DND-41 (cell line): ENCODE data around the gene ELF1.

Experiments
- ATAC-seq: fragments of 200-7000 bp; cut with Tn5 transposase; 3 replicates; pipeline ENCODE4 v1.9.1; 2021; ENCODE audit warnings: low read depth; ENCODE audit not compliant: insufficient read depth
- DNase-seq: peaks from one replicate; pipeline ENCODE4 v3.0.0-alpha.2; 2020
- H2AFZ ChIP-seq: 2 replicates; pipeline ENCODE4 v1.6.0; 2012; ENCODE audit warnings: low read depth, low read length
- H3K27ac ChIP-seq: 2 replicates; pipeline ENCODE4 v1.5.1; 2012; ENCODE audit warnings: low read length, inconsistent platforms
- H3K27me3 ChIP-seq: fragments of 200-600 bp; sonication (generic); 2 replicates; pipeline ENCODE4 v1.6.0; 2012; ENCODE audit warnings: low read length, mild to moderate bottlenecking, inconsistent platforms; ENCODE audit not compliant: insufficient read depth, poor library complexity
- H3K36me3 ChIP-seq: 2 replicates; pipeline ENCODE4 v1.5.1; 2012; ENCODE audit warnings: low read length, inconsistent platforms; ENCODE audit not compliant: insufficient read depth
- H3K4me1 ChIP-seq: 2 replicates; pipeline ENCODE4 v1.5.1; 2012; ENCODE audit warnings: mild to moderate bottlenecking, low read length; ENCODE audit not compliant: insufficient read depth
- H3K4me2 ChIP-seq: 2 replicates; pipeline ENCODE4 v1.6.0; 2012; ENCODE audit warnings: mild to moderate bottlenecking, moderate library complexity, low read length, inconsistent platforms; ENCODE audit not compliant: insufficient read depth
- H3K4me3 ChIP-seq, 2 experiments: fragments of 200-600 bp in 1 of 2; shearing (Covaris generic) in 1 of 2; 2 replicates each; pipeline ENCODE4 v1.5.1; 2012 to 2016; ENCODE audit warnings: inconsistent platforms in 2 of 2, low read length in 2 of 2, mild to moderate bottlenecking in 2 of 2, low read depth in 1 of 2, moderate library complexity in 1 of 2
- H3K79me2 ChIP-seq: 2 replicates; pipeline ENCODE4 v1.6.0; 2012; ENCODE audit warnings: low read length, inconsistent platforms; ENCODE audit not compliant: insufficient read depth
- H3K9ac ChIP-seq: 2 replicates; pipeline ENCODE4 v1.6.0; 2012; ENCODE audit warnings: low read depth, mild to moderate bottlenecking, inconsistent platforms, low read length, moderate library complexity
- H3K9me3 ChIP-seq: 2 replicates; pipeline ENCODE4 v1.5.1; 2012; ENCODE audit warnings: low read length, moderate library complexity, mild to moderate bottlenecking, inconsistent platforms; ENCODE audit not compliant: insufficient read depth, severe bottlenecking
- H4K20me1 ChIP-seq: 2 replicates; pipeline ENCODE4 v1.6.0; 2012; ENCODE audit warnings: low read length; ENCODE audit not compliant: insufficient read depth
- CTCF ChIP-seq: IDR thresholded peaks from 2 replicates; pipeline ENCODE4 v1.5.1; 2012; ENCODE audit warnings: borderline replicate concordance, low read length, moderate library complexity, mild to moderate bottlenecking; ENCODE audit not compliant: poor library complexity, severe bottlenecking; ENCODE audit errors: extremely low read depth
- EZH2 ChIP-seq: IDR thresholded peaks from 3 replicates; pipeline ENCODE4 v1.6.1; 2012; ENCODE audit warnings: borderline replicate concordance, low read depth, mild to moderate bottlenecking, moderate library complexity, low read length, inconsistent platforms; ENCODE audit not compliant: severe bottlenecking

The ELF1 gene

DNA sequence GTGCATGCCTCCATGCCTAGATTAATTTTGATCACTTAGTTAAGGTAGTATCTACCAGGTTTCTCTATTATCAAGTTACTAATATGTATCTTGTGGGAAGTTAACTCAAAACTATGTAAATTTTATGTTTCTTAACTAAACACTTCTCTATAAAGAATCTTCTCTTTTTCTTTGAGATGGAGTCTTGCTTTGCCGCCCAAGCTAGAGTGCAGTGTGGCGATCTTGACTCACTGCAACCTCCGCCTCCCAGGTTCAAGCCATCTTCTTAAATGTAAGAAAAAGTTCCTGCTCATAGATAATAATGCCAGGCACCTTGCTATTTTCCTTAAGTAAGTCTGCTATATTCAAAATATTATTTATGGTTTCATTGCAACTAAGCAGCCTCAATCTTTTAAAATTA is 58.4 kb downstream of the ELF1 start:
- Histone ChIP-seq H3K27ac (no peak overlapping the region), H2AFZ (no peak overlapping the region), H3K36me3 (peaks cover 65% of the 10 kb centered on the region), H4K20me1 (peaks cover 47% of the 10 kb centered on the region), H3K4me2 (no peak overlapping the region), H3K4me1 (peaks cover 5% of the 10 kb centered on the region), H3K4me3 (no peak overlapping the region), H3K79me2 (peaks cover 90% of the 10 kb centered on the region), H3K9me3 (no peaks in the 10 kb centered on the region), H3K9ac (no peak overlapping the region), H3K27me3 (no peaks in the 10 kb centered on the region)
- ATAC-seq, result no peak
- TF ChIP-seq CTCF, result no peak
- TF ChIP-seq EZH2, result no peak
- no peak for DNase-seq

DNA sequence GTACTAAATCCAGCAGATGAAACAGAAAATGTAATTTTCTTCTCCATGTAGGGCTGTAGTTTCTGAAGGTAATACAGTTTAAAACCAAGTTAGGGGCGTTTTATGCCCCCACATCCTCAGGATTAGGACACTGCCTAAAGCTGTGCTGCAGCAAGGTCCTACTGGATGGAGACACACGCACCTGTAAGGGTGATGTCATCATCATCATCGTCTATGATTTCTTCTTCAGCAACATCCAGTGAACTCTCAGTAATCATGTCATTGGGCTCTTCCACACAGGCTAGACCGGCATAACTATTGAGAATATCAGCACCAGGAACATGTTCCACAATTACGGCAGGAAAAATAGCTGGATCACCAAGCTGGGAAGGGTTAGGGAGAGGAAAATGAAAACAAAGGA is 60.5 kb downstream of the ELF1 start:
- peaks cover 63% of the 10 kb centered on the region for H3K36me3 ChIP-seq
- no peak overlapping the region for H3K27ac ChIP-seq
- H2AFZ ChIP-seq, result no peak overlapping the region
- H4K20me1 ChIP-seq, result peaks cover 36% of the 10 kb centered on the region
- ATAC-seq (no peak), DNase-seq (no peak)
- peaks cover 5% of the 10 kb centered on the region; the same call in 1 of the 2 replicates for H3K4me1 ChIP-seq
- no peaks in the 10 kb centered on the region for H3K9me3 ChIP-seq
- H3K4me3 ChIP-seq, result no peak overlapping the region
- peaks cover 76% of the 10 kb centered on the region for H3K79me2 ChIP-seq
- no peak overlapping the region for H3K4me2 ChIP-seq
- H3K9ac ChIP-seq, result no peak overlapping the region
- TF ChIP-seq EZH2 (no peak), CTCF (no peak)
- no peaks in the 10 kb centered on the region for H3K27me3 ChIP-seq

- TF ChIP-seq EZH2 (no peak), CTCF (no peak)
- peaks cover 5% of the 10 kb centered on the region; the same call in 1 of the 2 replicates for H4K20me1 ChIP-seq
- DNase-seq, result no peak
- no peaks in the 10 kb centered on the region for H3K4me1 ChIP-seq
- no peak for ATAC-seq
- peaks cover 84% of the 10 kb centered on the region for H3K79me2 ChIP-seq
- H3K9ac ChIP-seq, result no peak overlapping the region
- H3K36me3 ChIP-seq, result peaks cover 100% of the 10 kb centered on the region
- H3K4me2 ChIP-seq, result no peak overlapping the region
- H3K27ac ChIP-seq, result no peak overlapping the region
- H3K4me3 ChIP-seq, result no peak overlapping the region
- H3K9me3 ChIP-seq, result no peaks in the 10 kb centered on the region
- H3K27me3 ChIP-seq, result no peaks in the 10 kb centered on the region
- H2AFZ ChIP-seq, result no peak overlapping the region
Measured at GRCh38 chr13:40946485-40946884, 72.6 kb downstream of the ELF1 start.

GRCh38 chr13:40943073-40943472 is 76.0 kb downstream of the ELF1 start:
- TF ChIP-seq CTCF (no peak), EZH2 (no peak)

More at GRCh38 chr13:40943073-40943472, 76.0 kb downstream of the ELF1 start:
- Histone ChIP-seq H2AFZ (no peak overlapping the region), H3K9me3 (no peaks in the 10 kb centered on the region), H3K36me3 (peaks cover 98% of the 10 kb centered on the region), H3K79me2 (peaks cover 87% of the 10 kb centered on the region), H3K4me2 (no peak overlapping the region), H3K9ac (no peak overlapping the region), H3K4me3 (no peak overlapping the region), H3K4me1 (no peaks in the 10 kb centered on the region), H3K27ac (no peak overlapping the region), H4K20me1 (peaks cover 3% of the 10 kb centered on the region; the same call in 1 of the 2 replicates), H3K27me3 (no peaks in the 10 kb centered on the region)
- no peak for ATAC-seq
- no peak for DNase-seq
